NT2/D1 (cell line): Measurements from ENCODE around the gene GPR108.
"Not testable (repeated sequence)": the region's sequence is repeated elsewhere in the genome, so short reads cannot be mapped to it uniquely, and the experiment has no call there.

ENCODE experiments used
- DNase-seq: peaks from one replicate; pipeline ENCODE4 v3.0.0-alpha.2; 2011; ENCODE audit warnings: low read depth, low spot score
- H3K27me3 ChIP-seq: 2 replicates; pipeline ENCODE4 v1.6.0; 2011; ENCODE audit warnings: mild to moderate bottlenecking; ENCODE audit not compliant: insufficient read length, insufficient read depth
- H3K36me3 ChIP-seq: 2 replicates; pipeline ENCODE4 v1.6.1; 2011; ENCODE audit warnings: mild to moderate bottlenecking, low read length, mixed read lengths; ENCODE audit not compliant: insufficient read depth, insufficient read length
- H3K4me1 ChIP-seq: 2 replicates; pipeline ENCODE4 v1.5.1; 2011; ENCODE audit not compliant: insufficient read depth, insufficient read length
- H3K4me3 ChIP-seq: 2 replicates; pipeline ENCODE4 v1.5.1; 2011; ENCODE audit warnings: low read depth; ENCODE audit not compliant: insufficient read length
- H3K9ac ChIP-seq: 2 replicates; pipeline ENCODE4 v1.6.0; 2011; ENCODE audit warnings: low read depth; ENCODE audit not compliant: insufficient read length
- H3K9me3 ChIP-seq: 2 replicates; pipeline ENCODE4 v1.5.1; 2011; ENCODE audit warnings: mild to moderate bottlenecking, low read length; ENCODE audit not compliant: insufficient read depth
- SUZ12 ChIP-seq: IDR thresholded peaks from 2 replicates; pipeline ENCODE4 v1.6.1; 2011; ENCODE audit not compliant: insufficient read length, insufficient read depth; ENCODE audit errors: extremely low read depth
- YY1 ChIP-seq: IDR thresholded peaks from 2 replicates; pipeline ENCODE4 v1.6.1; 2011; ENCODE audit not compliant: insufficient read length, insufficient read depth
- ZNF274 ChIP-seq: IDR thresholded peaks from 2 replicates; pipeline ENCODE4 v1.6.1; 2011; ENCODE audit warnings: mild to moderate bottlenecking, low read depth, low read length

The GPR108 gene

DNA sequence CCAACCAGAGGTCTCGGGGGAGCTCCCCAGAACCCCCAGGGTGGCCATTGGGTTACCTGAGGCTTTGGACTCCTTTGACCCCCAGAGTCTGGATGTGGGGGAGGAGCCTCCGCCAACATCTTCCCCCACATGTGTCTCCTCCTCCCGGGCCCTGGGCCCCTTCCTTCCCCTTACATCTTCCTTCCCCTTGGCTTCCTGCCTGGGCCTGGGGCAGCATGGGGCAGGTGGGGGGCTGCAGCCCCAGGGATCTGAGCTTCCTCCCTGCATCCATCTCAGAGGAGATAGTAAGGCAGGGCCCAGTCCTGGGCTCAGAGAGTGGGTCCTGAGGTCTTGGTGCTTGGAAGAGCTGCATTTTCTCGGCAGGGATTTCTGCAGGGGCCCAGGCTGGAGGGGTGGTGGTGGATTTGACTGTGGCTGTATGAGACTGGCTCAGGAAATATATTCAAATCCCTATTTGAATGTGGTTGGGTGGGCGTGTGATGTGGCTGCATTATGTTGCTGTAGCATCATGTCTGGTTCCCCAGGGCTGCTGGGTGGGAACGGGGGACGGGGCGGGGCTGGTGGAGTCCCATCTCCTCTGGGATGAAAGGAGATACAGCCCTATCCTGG lies 36.0 kb upstream of the GPR108 start:
- TF ChIP-seq YY1: no peak
- TF ChIP-seq ZNF274: no peak
- TF ChIP-seq SUZ12: no peak
- Histone ChIP-seq H3K36me3 (no peaks in the 10 kb centered on the region), H3K9ac (no peak overlapping the region), H3K27me3 (no peaks in the 10 kb centered on the region), H3K4me3 (no peak overlapping the region), H3K4me1 (peaks cover 7% of the 10 kb centered on the region), H3K9me3 (no peaks in the 10 kb centered on the region)
- no peak for DNase-seq

DNA sequence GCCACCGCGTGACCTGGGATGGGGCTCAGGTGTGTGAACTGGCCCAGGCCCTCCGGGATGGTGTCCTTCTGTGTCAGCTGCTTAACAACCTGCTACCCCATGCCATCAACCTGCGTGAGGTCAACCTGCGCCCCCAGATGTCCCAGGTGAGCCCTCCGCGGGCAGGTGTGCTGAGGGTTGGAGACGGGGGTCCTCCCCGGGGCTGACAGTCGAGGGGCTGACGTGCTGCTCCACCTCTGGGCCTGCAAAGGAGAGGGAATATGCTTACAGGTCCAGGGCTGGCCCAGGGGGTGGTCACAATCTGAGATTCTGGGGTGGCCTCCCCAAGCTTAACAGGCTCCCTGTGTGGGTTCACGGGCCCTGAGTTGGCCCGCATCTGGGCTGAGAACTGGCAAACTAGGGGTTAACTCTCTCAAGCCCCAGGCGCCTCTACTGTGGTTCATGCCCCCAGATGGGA lies 35.5 kb upstream of the GPR108 start:
- H3K4me1 ChIP-seq: peaks cover 9% of the 10 kb centered on the region
- H3K36me3 ChIP-seq: no peaks in the 10 kb centered on the region
- no peak for DNase-seq
- TF ChIP-seq YY1 (no peak), SUZ12 (no peak), ZNF274 (no peak)
- H3K4me3 ChIP-seq: no peak overlapping the region
- no peaks in the 10 kb centered on the region for H3K9me3 ChIP-seq
- peak overlapping the region; percentile 5 for H3K9ac ChIP-seq
- no peaks in the 10 kb centered on the region for H3K27me3 ChIP-seq

DNA sequence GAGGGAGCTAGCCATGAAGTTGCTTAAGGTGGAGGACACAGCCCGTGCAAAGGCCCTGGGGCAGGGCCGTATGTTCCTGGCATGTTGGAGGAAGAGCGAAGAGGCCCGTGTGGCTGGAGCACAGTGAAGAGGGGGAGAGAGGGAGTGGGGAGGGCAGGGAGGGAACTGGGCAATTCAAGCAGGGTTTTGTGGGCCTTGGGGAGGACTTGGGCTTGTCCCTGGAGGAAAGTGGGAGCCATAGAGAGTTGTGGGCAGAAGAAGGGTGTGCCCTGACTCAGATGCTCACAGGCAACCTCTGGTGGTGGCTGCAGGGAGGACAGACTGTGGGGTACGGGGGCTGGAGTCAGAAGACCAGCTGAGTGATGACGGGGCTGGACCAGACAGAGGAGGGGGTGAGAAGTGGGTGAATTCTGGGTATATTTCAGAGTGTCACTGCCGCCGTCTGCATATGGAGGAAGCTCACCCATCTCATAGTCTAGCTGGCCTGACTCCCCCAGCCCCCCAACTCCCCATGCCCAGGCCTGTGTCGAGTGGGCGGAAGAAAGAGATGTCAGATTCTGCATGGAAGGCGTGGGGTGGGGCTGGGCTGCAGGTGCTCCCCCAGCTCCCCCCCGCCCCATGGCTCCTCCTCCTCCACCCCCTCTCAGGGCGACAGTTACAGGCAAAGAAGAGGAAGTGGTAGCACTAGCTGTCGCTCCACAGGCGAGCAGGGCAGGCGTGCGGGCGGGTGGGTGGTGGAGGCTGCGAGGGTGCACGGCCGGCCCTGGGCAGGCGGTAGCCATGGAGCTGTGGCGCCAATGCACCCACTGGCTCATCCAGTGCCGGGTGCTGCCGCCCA lies 34.9 kb upstream of the GPR108 start, which contains the start of gene VAV1:
TSS of gene VAV1 (plus strand) at position 681 of the 838 bp plus-strand sequence. CDS start at position 781, 100 bp downstream.
- H3K4me1 ChIP-seq: peaks cover 9% of the 10 kb centered on the region
- H3K9me3 ChIP-seq: no peaks in the 10 kb centered on the region
- no peak for DNase-seq
- H3K36me3 ChIP-seq: no peaks in the 10 kb centered on the region
- TF ChIP-seq YY1 (no peak), SUZ12 (no peak), ZNF274 (no peak)
- H3K27me3 ChIP-seq: no peaks in the 10 kb centered on the region
- H3K4me3 ChIP-seq: no peak within 1 kb of the TSS
- H3K9ac ChIP-seq: peak within 1 kb of the TSS; percentile 5

DNA sequence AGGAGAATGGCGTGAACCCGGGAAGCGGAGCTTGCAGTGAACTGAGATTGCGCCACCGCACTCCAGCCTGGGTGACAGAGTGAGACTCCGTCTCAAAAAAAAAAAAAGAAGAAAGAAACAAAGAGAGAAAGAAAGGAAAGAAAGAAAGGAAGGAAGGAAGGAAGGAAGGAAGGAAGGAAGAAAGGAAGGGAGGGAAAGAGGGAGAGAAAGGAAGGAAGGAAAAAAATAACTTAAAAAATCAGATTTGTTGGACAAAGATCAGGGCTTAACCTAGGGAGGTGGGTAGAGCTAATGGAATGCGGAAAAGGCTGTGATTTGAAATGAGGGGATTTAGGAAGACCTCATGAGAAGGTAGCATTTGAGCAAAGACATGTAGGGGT lies 34.3 kb upstream of the GPR108 start:
- H3K27me3 ChIP-seq, H3K36me3 ChIP-seq, H3K9me3 ChIP-seq, DNase-seq, H3K4me1 ChIP-seq, H3K9ac ChIP-seq, H3K4me3 ChIP-seq: not testable (repeated sequence)

DNA sequence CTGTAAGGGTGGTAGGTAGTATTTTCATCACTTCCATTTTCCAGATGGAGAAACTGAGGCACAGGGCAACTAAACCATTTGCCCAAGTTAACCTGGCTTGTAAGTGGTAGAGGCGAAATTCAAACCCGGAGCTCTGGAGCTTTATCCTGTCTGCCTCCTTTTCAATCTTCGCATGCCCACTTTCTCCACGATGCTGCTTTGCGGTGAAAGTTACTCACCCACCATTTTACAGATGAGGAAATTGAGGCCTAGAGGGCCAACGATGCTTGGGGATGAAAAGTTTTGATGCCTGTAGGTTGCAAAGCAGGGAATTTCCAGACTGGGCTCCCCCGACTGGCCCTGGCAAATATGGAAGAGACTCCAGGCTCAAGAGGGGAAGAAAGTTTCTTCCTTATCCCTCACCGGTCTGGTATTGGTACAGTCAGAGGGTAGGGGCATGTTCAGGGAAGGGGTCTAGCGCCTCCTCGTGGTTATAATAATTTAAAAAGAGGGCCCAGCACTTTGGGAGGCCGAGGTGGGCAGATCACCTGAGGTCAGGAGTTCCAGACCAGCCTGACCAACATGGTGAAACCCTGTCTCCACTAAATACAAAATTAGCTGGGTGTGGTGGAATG lies 31.7 kb upstream of the GPR108 start:
- H3K36me3 ChIP-seq: no peaks in the 10 kb centered on the region
- no peak overlapping the region for H3K4me3 ChIP-seq
- DNase-seq: no peak
- H3K4me1 ChIP-seq: peaks cover 16% of the 10 kb centered on the region
- no peak overlapping the region for H3K9ac ChIP-seq
- H3K27me3 ChIP-seq: peaks cover 12% of the 10 kb centered on the region
- H3K9me3 ChIP-seq: no peaks in the 10 kb centered on the region
- no peak for TF ChIP-seq SUZ12
- no peak for TF ChIP-seq ZNF274
- no peak for TF ChIP-seq YY1

DNA sequence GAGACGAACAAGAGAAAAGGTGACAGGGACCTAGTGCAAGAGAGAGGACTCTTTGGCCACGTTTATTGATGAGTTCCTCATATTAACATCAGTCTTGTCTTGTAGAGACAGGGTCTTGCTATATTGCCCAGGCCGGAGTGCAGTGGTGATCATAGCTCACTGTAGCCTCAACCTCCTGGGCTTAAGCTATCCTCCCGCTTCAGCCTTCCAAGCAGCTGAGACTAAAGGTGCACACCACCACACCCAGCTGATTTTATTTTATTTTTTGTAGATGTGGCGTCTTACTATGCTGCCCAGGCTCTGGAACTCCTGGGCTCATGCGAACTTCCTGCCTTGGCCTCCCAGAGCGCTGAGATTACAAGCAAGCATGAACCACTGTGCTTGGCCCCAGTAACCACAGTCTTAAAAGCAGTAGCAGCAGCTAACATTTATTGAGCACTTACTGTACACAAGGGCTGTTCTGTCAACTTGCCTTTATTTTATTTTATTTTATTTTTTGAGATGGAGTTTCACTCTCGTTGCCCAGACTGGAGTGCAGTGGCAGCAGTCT lies 30.9 kb upstream of the GPR108 start:
- Histone ChIP-seq H3K4me1 (peaks cover 13% of the 10 kb centered on the region), H3K4me3 (peak overlapping the region; percentile 86), H3K36me3 (no peaks in the 10 kb centered on the region), H3K9me3 (no peaks in the 10 kb centered on the region), H3K9ac (no peak overlapping the region), H3K27me3 (peaks cover 12% of the 10 kb centered on the region)
- DNase-seq: no peak
- no peak for TF ChIP-seq SUZ12
- TF ChIP-seq YY1: no peak
- TF ChIP-seq ZNF274: no peak
